Liver (tissue), 3 donors: Measurements from ENCODE around the gene NELFCD.
A peak's percentile ranks its signal among the peaks of the same experiment; 100 is the strongest.

Source experiments
- EGR1 ChIP-seq, 2 donors: IDR thresholded peaks; 2 replicates each; pipeline ENCODE4 v1.6.1; 2016 to 2018; ENCODE audit warnings: antibody characterized with exemption in 2 of 2, low read depth in 2 of 2
- FOXA1 ChIP-seq: IDR thresholded peaks from 2 replicates; pipeline ENCODE4 v1.6.1; 2016; ENCODE audit warnings: antibody characterized with exemption
- JUND ChIP-seq, 2 donors: IDR thresholded peaks; 2 replicates each; pipeline ENCODE4 v1.6.1; 2016; ENCODE audit warnings: antibody characterized with exemption in 2 of 2
- RAD21 ChIP-seq, 2 donors: IDR thresholded peaks; 2 replicates each; pipeline ENCODE4 v1.6.1; 2016; ENCODE audit warnings: antibody characterized with exemption in 2 of 2, mild to moderate bottlenecking in 2 of 2
- SP1 ChIP-seq: IDR thresholded peaks from 2 replicates; pipeline ENCODE4 v1.6.1; 2018; ENCODE audit warnings: antibody characterized with exemption, mild to moderate bottlenecking
- TAF1 ChIP-seq: conservative IDR thresholded peaks from 2 replicates; pipeline ENCODE4 v1.6.1; 2016; ENCODE audit warnings: antibody characterized with exemption, mild to moderate bottlenecking
- YY1 ChIP-seq: IDR thresholded peaks from 2 replicates; pipeline ENCODE4 v1.6.1; 2016; ENCODE audit warnings: antibody characterized with exemption, mild to moderate bottlenecking
- TF ChIP-seq, protein P1 (sequence below): fragments of 150-350 bp; IDR thresholded peaks from 2 replicates; pipeline ENCODE4 v1.5.1; 2017; ENCODE audit warnings: improper control_type of control experiment, low read depth, low read length; ENCODE audit not compliant: missing input control
- TF ChIP-seq, protein P2 (sequence below): IDR thresholded peaks from 2 replicates; pipeline ENCODE4 v1.6.1; 2016; ENCODE audit warnings: antibody characterized with exemption
- TF ChIP-seq, protein P3 (sequence below): IDR thresholded peaks from 2 replicates; pipeline ENCODE4 v1.6.1; 2016; ENCODE audit warnings: antibody characterized with exemption
- donor health status: healthy.
- donor health status: healthy.

DNA sequence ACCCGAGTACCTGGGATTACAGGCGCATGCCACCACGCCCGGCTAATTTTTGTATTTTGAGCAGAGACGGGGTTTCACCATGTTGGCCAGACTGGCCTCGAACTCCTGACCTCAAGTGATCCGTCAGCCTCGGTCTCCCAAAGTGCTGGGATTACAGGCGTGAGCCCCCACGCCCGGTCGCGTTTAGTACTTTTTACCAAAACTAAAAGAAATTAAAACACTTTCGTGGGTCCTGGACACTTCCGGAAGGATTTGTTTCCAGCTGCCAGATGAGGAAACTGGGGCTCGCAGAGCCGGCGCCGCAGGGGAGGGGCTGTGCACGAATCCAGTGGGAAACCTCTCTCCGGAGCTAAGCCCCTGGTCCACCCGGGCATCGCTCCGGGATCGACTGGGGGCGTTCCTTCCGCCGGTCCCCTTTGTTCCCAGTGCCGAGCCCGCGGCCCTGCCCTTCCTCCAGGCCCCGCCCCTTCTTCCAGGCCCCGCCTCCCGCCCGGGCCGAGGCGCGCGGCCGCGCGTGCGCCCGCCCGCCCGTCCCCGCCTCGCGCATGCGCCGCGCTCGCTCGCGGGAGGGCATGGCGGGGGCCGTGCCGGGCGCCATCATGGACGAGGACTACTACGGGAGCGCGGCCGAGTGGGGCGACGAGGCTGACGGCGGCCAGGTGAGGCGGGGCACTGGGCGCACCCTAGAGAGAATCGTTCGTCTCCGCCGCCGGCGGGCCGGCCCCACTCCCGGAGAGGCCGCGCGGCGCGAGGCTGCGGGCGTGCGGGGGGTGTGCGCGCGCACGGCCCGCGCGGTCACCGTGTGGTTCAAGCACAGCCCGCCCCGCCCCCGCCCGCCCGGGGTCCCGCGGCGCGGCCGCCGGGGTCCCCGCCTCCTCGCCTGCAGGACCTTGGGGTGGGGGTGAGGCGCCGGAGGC is at the start of gene NELFCD:
- TF ChIP-seq, protein P1, sequence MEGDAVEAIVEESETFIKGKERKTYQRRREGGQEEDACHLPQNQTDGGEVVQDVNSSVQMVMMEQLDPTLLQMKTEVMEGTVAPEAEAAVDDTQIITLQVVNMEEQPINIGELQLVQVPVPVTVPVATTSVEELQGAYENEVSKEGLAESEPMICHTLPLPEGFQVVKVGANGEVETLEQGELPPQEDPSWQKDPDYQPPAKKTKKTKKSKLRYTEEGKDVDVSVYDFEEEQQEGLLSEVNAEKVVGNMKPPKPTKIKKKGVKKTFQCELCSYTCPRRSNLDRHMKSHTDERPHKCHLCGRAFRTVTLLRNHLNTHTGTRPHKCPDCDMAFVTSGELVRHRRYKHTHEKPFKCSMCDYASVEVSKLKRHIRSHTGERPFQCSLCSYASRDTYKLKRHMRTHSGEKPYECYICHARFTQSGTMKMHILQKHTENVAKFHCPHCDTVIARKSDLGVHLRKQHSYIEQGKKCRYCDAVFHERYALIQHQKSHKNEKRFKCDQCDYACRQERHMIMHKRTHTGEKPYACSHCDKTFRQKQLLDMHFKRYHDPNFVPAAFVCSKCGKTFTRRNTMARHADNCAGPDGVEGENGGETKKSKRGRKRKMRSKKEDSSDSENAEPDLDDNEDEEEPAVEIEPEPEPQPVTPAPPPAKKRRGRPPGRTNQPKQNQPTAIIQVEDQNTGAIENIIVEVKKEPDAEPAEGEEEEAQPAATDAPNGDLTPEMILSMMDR = no peak
- TF ChIP-seq, protein P2, sequence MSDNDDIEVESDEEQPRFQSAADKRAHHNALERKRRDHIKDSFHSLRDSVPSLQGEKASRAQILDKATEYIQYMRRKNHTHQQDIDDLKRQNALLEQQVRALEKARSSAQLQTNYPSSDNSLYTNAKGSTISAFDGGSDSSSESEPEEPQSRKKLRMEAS = no peak
- TF ChIP-seq SP1 (no peak), YY1 (peak; percentile 75), RAD21 (IDR thresholded peaks at IDR 0.05) (no peak), EGR1 (IDR thresholded peaks at IDR 0.05; ENCODE audit: low read depth in 2 of 2) (no peak), FOXA1 (no peak), TAF1 (no peak), JUND (IDR thresholded peaks at IDR 0.05) (no peak)
- TF ChIP-seq, protein P3, sequence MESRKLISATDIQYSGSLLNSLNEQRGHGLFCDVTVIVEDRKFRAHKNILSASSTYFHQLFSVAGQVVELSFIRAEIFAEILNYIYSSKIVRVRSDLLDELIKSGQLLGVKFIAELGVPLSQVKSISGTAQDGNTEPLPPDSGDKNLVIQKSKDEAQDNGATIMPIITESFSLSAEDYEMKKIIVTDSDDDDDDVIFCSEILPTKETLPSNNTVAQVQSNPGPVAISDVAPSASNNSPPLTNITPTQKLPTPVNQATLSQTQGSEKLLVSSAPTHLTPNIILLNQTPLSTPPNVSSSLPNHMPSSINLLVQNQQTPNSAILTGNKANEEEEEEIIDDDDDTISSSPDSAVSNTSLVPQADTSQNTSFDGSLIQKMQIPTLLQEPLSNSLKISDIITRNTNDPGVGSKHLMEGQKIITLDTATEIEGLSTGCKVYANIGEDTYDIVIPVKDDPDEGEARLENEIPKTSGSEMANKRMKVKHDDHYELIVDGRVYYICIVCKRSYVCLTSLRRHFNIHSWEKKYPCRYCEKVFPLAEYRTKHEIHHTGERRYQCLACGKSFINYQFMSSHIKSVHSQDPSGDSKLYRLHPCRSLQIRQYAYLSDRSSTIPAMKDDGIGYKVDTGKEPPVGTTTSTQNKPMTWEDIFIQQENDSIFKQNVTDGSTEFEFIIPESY = no peak
